SU-DHL-6 (cell line): ENCODE measurements around the gene DDX52.

Experiments used
- H2AFZ ChIP-seq: fragments of 200-600 bp; sonication (generic); 2 replicates; pipeline ENCODE4 v1.6.1; 2014; ENCODE audit warnings: low read depth, mild to moderate bottlenecking, moderate library complexity, mixed read lengths, antibody characterized with exemption, low read length; ENCODE audit not compliant: severe bottlenecking
- H3F3A ChIP-seq: fragments of 200-600 bp; shearing (Covaris generic); 2 replicates; pipeline ENCODE4 v1.6.0; 2016; ENCODE audit warnings: antibody characterized with exemption, mild to moderate bottlenecking; ENCODE audit not compliant: insufficient read depth
- H3K27ac ChIP-seq: fragments of 200-600 bp; sonication (generic); 2 replicates; pipeline ENCODE4 v1.5.1; 2016; ENCODE audit warnings: low read depth, mild to moderate bottlenecking, low read length, moderate library complexity, mixed read lengths
- H3K27me3 ChIP-seq: fragments of 200-600 bp; sonication (generic), shearing (Covaris generic); 2 replicates; pipeline ENCODE4 v1.6.0; 2014; ENCODE audit warnings: mild to moderate bottlenecking, low read length
- H3K36me3 ChIP-seq: fragments of 200-600 bp; sonication (generic); 2 replicates; pipeline ENCODE4 v1.6.1; 2014; ENCODE audit warnings: mild to moderate bottlenecking, low read length, mixed read lengths
- H3K4me2 ChIP-seq: fragments of 300-600, 200-600 bp; shearing (Covaris generic), sonication (generic); 2 replicates; pipeline ENCODE4 v1.6.0; 2014; ENCODE audit warnings: low read length, low read depth, mild to moderate bottlenecking; ENCODE audit not compliant: poor library complexity, severe bottlenecking
- H3K4me3 ChIP-seq: fragments of 200-600 bp; sonication (generic); 2 replicates; pipeline ENCODE4 v1.5.1; 2014; ENCODE audit warnings: antibody characterized with exemption, low read length, mild to moderate bottlenecking, mixed read lengths; ENCODE audit not compliant: insufficient read depth, poor library complexity, severe bottlenecking
- H3K79me2 ChIP-seq: fragments of 200-600 bp; sonication (generic); 2 replicates; pipeline ENCODE4 v1.6.1; 2014; ENCODE audit warnings: mild to moderate bottlenecking, low read length, moderate library complexity; ENCODE audit not compliant: insufficient read depth
- H3K9ac ChIP-seq: fragments of 200-600 bp; sonication (generic); 2 replicates; pipeline ENCODE4 v1.7.0; 2014; ENCODE audit warnings: mild to moderate bottlenecking, low read length
- H3K9me2 ChIP-seq: fragments of 200-600 bp; sonication (generic); replicated peaks from 2 replicates; pipeline ENCODE4 v1.6.1; 2014; ENCODE audit warnings: low read length; ENCODE audit not compliant: insufficient read depth
- H3K9me3 ChIP-seq: fragments of 200-600 bp; sonication (generic); 2 replicates; pipeline ENCODE4 v1.6.1; 2014; ENCODE audit warnings: low read length, mixed read lengths; ENCODE audit not compliant: insufficient read depth
- H4K20me1 ChIP-seq: fragments of 200-600 bp; sonication (generic); 2 replicates; pipeline ENCODE4 v1.6.1; 2014; ENCODE audit warnings: low read depth, mild to moderate bottlenecking, antibody characterized with exemption, low read length, moderate library complexity, mixed read lengths
- EZH2phosphoT487 ChIP-seq: fragments of 200-600 bp; sonication (generic), shearing (Covaris generic); conservative IDR thresholded peaks from 2 replicates; pipeline ENCODE4 v1.6.1; 2018; ENCODE audit warnings: mild to moderate bottlenecking, antibody characterized with exemption, low read length, moderate library complexity, mixed read lengths
- TF ChIP-seq, protein P1 (sequence below): fragments of 200-600 bp; sonication (generic); IDR thresholded peaks from one replicate; pipeline ENCODE4 v1.5.1; 2017; ENCODE audit warnings: antibody characterized with exemption, mild to moderate bottlenecking, low read length, moderate library complexity; ENCODE audit not compliant: insufficient read depth, poor library complexity, severe bottlenecking

DDX52 gene

DNA sequence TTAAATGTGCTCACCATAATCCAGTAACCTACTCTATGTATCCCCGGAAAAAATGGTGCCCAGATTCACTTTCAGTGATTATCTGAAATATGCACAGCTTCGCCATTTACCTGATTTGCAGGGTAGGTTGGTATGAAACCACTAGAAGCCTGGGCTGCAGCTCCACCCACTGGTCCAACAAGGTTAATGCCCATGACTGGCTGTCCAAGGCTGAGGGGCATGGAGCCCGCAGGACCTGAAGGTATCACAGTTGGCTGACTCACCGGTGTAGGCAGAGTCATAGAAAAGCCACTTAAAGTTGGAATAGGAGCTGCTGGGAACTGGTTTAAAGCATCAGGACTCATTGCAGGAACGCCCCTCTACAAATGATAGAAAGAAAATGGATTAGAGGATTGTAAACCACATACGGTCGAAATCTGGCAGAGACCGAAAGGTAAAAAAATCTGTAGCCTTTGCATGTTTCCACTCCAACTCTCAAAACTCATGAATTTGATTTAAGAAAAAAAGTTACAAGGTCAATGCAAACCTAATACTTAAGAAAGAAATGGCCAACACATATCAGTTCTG is 72.6 kb downstream of the DDX52 start:
- no peaks in the 10 kb centered on the region; the same call in 1 of the 2 replicates for H3K79me2 ChIP-seq
- no peak overlapping the region for H2AFZ ChIP-seq
- no peaks in the 10 kb centered on the region for H3K27me3 ChIP-seq
- no peak for TF ChIP-seq EZH2phosphoT487
- TF ChIP-seq, protein P1, sequence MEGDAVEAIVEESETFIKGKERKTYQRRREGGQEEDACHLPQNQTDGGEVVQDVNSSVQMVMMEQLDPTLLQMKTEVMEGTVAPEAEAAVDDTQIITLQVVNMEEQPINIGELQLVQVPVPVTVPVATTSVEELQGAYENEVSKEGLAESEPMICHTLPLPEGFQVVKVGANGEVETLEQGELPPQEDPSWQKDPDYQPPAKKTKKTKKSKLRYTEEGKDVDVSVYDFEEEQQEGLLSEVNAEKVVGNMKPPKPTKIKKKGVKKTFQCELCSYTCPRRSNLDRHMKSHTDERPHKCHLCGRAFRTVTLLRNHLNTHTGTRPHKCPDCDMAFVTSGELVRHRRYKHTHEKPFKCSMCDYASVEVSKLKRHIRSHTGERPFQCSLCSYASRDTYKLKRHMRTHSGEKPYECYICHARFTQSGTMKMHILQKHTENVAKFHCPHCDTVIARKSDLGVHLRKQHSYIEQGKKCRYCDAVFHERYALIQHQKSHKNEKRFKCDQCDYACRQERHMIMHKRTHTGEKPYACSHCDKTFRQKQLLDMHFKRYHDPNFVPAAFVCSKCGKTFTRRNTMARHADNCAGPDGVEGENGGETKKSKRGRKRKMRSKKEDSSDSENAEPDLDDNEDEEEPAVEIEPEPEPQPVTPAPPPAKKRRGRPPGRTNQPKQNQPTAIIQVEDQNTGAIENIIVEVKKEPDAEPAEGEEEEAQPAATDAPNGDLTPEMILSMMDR = peak; percentile 36
- H4K20me1 ChIP-seq = no peaks in the 10 kb centered on the region
- no peak overlapping the region for H3K4me3 ChIP-seq
- no peak overlapping the region for H3K9ac ChIP-seq
- no peaks in the 10 kb centered on the region for H3K9me2 ChIP-seq
- no peak overlapping the region for H3K27ac ChIP-seq
- H3F3A ChIP-seq = no peaks in the 10 kb centered on the region
- H3K9me3 ChIP-seq = no peaks in the 10 kb centered on the region
- peaks cover 54% of the 10 kb centered on the region for H3K36me3 ChIP-seq
- H3K4me2 ChIP-seq = no peak overlapping the region

DNA sequence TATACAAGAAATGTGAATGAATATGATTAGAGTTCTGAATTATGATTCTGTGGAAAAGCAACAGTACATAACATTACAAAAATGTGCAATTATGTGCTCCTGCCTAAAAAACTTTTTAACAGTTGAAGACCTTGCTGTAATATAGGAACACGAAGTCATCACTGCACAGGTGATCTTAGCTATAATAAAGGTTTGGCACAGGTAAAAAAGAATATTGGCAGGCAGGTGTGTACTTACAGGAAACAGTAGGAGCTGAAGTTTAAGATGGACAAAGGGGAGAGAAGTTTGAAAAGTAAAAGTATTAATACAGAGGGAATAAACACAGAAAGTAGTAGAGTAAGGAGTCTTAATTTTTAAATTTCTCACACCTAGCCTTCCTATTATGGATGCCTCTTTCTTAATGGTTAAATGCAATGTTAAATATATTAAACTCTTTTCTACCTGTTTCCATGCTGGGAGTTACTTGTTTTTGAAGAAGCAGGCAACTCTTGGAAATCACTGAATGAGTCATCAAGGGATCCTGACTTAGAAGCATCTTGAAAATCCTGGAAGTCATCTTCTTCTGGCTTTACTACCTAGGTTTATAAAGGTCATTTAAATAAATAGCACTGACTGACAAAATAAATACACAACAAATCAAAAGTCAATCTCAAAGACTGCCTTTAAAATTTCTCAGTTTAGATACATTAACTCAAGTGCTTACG is 74.7 kb downstream of the DDX52 start:
- H3K9ac ChIP-seq = no peak overlapping the region
- no peaks in the 10 kb centered on the region for H3F3A ChIP-seq
- H3K9me2 ChIP-seq = no peaks in the 10 kb centered on the region
- H3K36me3 ChIP-seq = peaks cover 40% of the 10 kb centered on the region
- no peaks in the 10 kb centered on the region for H3K9me3 ChIP-seq
- no peaks in the 10 kb centered on the region for H4K20me1 ChIP-seq
- no peak overlapping the region for H3K4me2 ChIP-seq
- H3K4me3 ChIP-seq = no peak overlapping the region
- H2AFZ ChIP-seq = no peak overlapping the region
- no peaks in the 10 kb centered on the region for H3K27me3 ChIP-seq
- TF ChIP-seq EZH2phosphoT487 = no peak
- TF ChIP-seq, protein P1 = no peak
- no peak overlapping the region for H3K27ac ChIP-seq
- no peaks in the 10 kb centered on the region; the same call in 1 of the 2 replicates for H3K79me2 ChIP-seq

DNA sequence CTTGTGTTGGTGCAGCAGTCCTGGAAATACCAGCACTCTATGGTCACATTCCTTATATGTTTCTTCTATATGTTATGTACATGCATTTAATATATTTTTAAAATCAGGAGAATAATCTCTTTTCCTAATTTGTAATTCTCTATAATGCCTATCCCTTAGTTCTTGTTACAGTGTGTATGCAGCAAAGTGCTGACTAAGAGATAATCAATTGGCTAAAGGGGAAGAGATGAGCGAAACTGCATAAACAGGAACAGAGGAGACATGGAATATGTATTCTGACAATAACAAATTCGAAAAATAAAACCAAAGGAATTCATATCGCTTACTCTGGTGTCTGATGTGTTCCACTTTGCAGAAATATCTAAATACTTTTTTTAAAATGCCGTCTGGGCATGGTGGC is 75.7 kb downstream of the DDX52 start:
- no peak overlapping the region for H2AFZ ChIP-seq
- peaks cover 40% of the 10 kb centered on the region for H3K36me3 ChIP-seq
- no peak for TF ChIP-seq EZH2phosphoT487
- TF ChIP-seq, protein P1 = no peak
- no peaks in the 10 kb centered on the region; the same call in 1 of the 2 replicates for H3K79me2 ChIP-seq
- H3K4me2 ChIP-seq = no peak overlapping the region
- H3F3A ChIP-seq = no peaks in the 10 kb centered on the region
- no peaks in the 10 kb centered on the region for H3K27me3 ChIP-seq
- H3K4me3 ChIP-seq = no peak overlapping the region
- no peak overlapping the region for H3K9ac ChIP-seq
- no peaks in the 10 kb centered on the region for H3K9me3 ChIP-seq
- H4K20me1 ChIP-seq = no peaks in the 10 kb centered on the region
- no peak overlapping the region for H3K27ac ChIP-seq
- H3K9me2 ChIP-seq = no peaks in the 10 kb centered on the region
